ENCODE measurements around the gene CNTNAP5.

The CNTNAP5 gene

DNA sequence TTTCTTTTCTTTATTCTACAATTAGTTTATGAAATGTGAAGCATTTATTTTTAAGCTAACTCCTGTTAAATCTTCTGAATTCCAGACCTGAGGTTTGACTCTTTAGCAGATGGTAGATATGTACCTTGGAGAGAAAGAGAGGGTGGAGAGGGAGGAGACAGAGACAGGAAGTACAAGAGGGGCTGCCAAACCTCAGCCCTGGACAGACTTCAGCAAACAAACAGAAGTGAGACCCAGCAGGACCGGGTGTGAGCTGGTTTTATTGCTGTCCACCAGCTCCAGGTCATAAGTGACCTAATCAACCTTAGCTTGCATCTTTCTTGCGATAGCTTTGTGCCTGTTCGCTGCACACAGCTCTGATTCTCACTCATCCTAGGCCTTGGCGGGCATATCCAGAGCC lies 168.6 kb downstream of the CNTNAP5 start:
- Histone ChIP-seq H2BK12ac (ENCODE audit: low read length in 2 of 2) (no peak overlapping the region), H3K79me1 (replicated peaks; ENCODE audit: low read length, poor library complexity, severe bottlenecking) (no peaks in the 10 kb centered on the region), H3K27ac (ENCODE audit: low read length, poor library complexity, severe bottlenecking) (no peak overlapping the region), H3K27me3 (ENCODE audit: control insufficient read depth in 1 of 2, insufficient read depth in 1 of 2, low read length in 2 of 2) (no peaks in the 10 kb centered on the region), H3K4ac (ENCODE audit: low read depth in 1 of 2, low read length in 2 of 2) (no peak overlapping the region), H2AFZ (ENCODE audit: low read depth, low read length) (no peak overlapping the region), H2BK15ac (ENCODE audit: low read depth, poor library complexity, severe bottlenecking) (no peak overlapping the region), H2BK5ac (ENCODE audit: low read depth, low read length, poor library complexity, severe bottlenecking) (no peak overlapping the region), H3K18ac (ENCODE audit: low read depth in 1 of 2, low read length in 2 of 2) (no peak overlapping the region), H4K8ac (ENCODE audit: low read length) (no peak overlapping the region), H3K36me3 (ENCODE audit: control insufficient read depth in 1 of 2, insufficient read depth in 2 of 2, low read depth in 1 of 2, low read length in 2 of 2) (no peaks in the 10 kb centered on the region), H3K9me3 (ENCODE audit: control insufficient read depth, low read length) (no peaks in the 10 kb centered on the region), H3K4me2 (ENCODE audit: low read length, poor library complexity, severe bottlenecking) (no peak overlapping the region), H2BK120ac (ENCODE audit: low read depth, low read length) (no peak overlapping the region), H2AK5ac (ENCODE audit: low read length, severe bottlenecking) (no peak overlapping the region), H3K4me3 (ENCODE audit: insufficient read depth in 1 of 2, low read depth in 1 of 2, low read length in 2 of 2) (no peak overlapping the region), H3K4me1 (ENCODE audit: control insufficient read depth, insufficient read depth, low read depth, low read length) (no peaks in the 10 kb centered on the region), H3K14ac (ENCODE audit: low read length in 2 of 2) (no peak overlapping the region), H4K91ac (ENCODE audit: low read length) (no peak overlapping the region), H3K23ac (ENCODE audit: low read length in 2 of 2) (no peak overlapping the region), H3K9ac (ENCODE audit: low read length) (no peak overlapping the region)
- 51% methylated on average over 4 of the region's 4 CpGs for WGBS
- DNase-seq: no peak

GRCh38 chr2:124201713-124202112 lies 176.6 kb downstream of the CNTNAP5 start:
- no peak overlapping the region for H3K4me3 ChIP-seq (ENCODE audit: insufficient read depth in 1 of 2, low read depth in 1 of 2, low read length in 2 of 2)
- no peak overlapping the region for H2BK15ac ChIP-seq (ENCODE audit: low read depth, poor library complexity, severe bottlenecking)
- H3K9me3 ChIP-seq (ENCODE audit: control insufficient read depth, low read length): peaks cover 4% of the 10 kb centered on the region
- H2BK120ac ChIP-seq (ENCODE audit: low read depth, low read length): no peak overlapping the region
- no peak overlapping the region for H3K27ac ChIP-seq (ENCODE audit: low read length, poor library complexity, severe bottlenecking)
- no peak overlapping the region for H3K4ac ChIP-seq (ENCODE audit: low read depth in 1 of 2, low read length in 2 of 2)
- no peak overlapping the region for H2AK5ac ChIP-seq (ENCODE audit: low read length, severe bottlenecking)
- no peak overlapping the region for H3K23ac ChIP-seq (ENCODE audit: low read length in 2 of 2)
- WGBS: no CpG with 5 or more reads among the region's 2 CpGs
- no peak overlapping the region for H3K9ac ChIP-seq (ENCODE audit: low read length)
- no peak overlapping the region for H2AFZ ChIP-seq (ENCODE audit: low read depth, low read length)
- H3K4me2 ChIP-seq (ENCODE audit: low read length, poor library complexity, severe bottlenecking): no peak overlapping the region
- H4K8ac ChIP-seq (ENCODE audit: low read length): no peak overlapping the region
- no peaks in the 10 kb centered on the region for H3K36me3 ChIP-seq (ENCODE audit: control insufficient read depth in 1 of 2, insufficient read depth in 2 of 2, low read depth in 1 of 2, low read length in 2 of 2)
- no peaks in the 10 kb centered on the region for H3K27me3 ChIP-seq (ENCODE audit: control insufficient read depth in 1 of 2, insufficient read depth in 1 of 2, low read length in 2 of 2)
- H2BK12ac ChIP-seq (ENCODE audit: low read length in 2 of 2): no peak overlapping the region
- no peak overlapping the region for H4K91ac ChIP-seq (ENCODE audit: low read length)
- H2BK5ac ChIP-seq (ENCODE audit: low read depth, low read length, poor library complexity, severe bottlenecking): no peak overlapping the region
- H3K14ac ChIP-seq (ENCODE audit: low read length in 2 of 2): no peak overlapping the region
- no peak overlapping the region for H3K18ac ChIP-seq (ENCODE audit: low read depth in 1 of 2, low read length in 2 of 2)
- no peaks in the 10 kb centered on the region for H3K4me1 ChIP-seq (ENCODE audit: control insufficient read depth, insufficient read depth, low read depth, low read length)
- H3K79me1 ChIP-seq (replicated peaks; ENCODE audit: low read length, poor library complexity, severe bottlenecking): no peaks in the 10 kb centered on the region
- no peak for DNase-seq

DNA sequence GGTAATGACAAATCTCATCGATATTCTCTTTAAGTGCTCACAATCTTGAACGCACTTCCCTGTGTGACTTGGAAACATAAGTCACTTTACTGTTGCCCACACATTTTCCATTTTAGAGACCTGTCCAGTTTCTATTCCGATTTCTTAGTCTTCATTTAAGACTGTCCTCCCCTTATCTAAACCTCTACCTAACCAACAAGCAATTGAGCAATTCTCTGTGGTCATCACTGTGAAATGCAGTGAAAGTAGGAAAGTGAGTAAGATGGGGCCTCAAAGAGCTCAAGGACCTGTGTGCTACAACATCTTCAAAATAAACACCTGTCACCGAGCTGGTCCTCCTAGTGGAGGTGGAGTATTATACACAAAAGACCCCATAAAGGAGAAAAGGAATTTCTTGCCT lies 184.4 kb downstream of the CNTNAP5 start:
- 91% methylated on average over 3 of the region's 4 CpGs for WGBS
- no peak for DNase-seq

GRCh38 chr2:124211461-124211860 lies 186.4 kb downstream of the CNTNAP5 start:
- Histone ChIP-seq H2BK5ac (ENCODE audit: low read depth, low read length, poor library complexity, severe bottlenecking) (no peak overlapping the region), H2BK15ac (ENCODE audit: low read depth, poor library complexity, severe bottlenecking) (no peak overlapping the region), H3K4me2 (ENCODE audit: low read length, poor library complexity, severe bottlenecking) (no peak overlapping the region), H3K9ac (ENCODE audit: low read length) (no peak overlapping the region), H4K91ac (ENCODE audit: low read length) (no peak overlapping the region), H3K14ac (ENCODE audit: low read length in 2 of 2) (no peak overlapping the region), H3K4me3 (ENCODE audit: insufficient read depth in 1 of 2, low read depth in 1 of 2, low read length in 2 of 2) (no peak overlapping the region), H3K4ac (ENCODE audit: low read depth in 1 of 2, low read length in 2 of 2) (no peak overlapping the region), H3K79me1 (replicated peaks; ENCODE audit: low read length, poor library complexity, severe bottlenecking) (no peaks in the 10 kb centered on the region), H2BK12ac (ENCODE audit: low read length in 2 of 2) (no peak overlapping the region), H3K4me1 (ENCODE audit: control insufficient read depth, insufficient read depth, low read depth, low read length) (no peaks in the 10 kb centered on the region), H3K27ac (ENCODE audit: low read length, poor library complexity, severe bottlenecking) (no peak overlapping the region), H3K36me3 (ENCODE audit: control insufficient read depth in 1 of 2, insufficient read depth in 2 of 2, low read depth in 1 of 2, low read length in 2 of 2) (no peaks in the 10 kb centered on the region), H4K8ac (ENCODE audit: low read length) (no peak overlapping the region), H3K18ac (ENCODE audit: low read depth in 1 of 2, low read length in 2 of 2) (no peak overlapping the region), H2AFZ (ENCODE audit: low read depth, low read length) (no peak overlapping the region), H2BK120ac (ENCODE audit: low read depth, low read length) (no peak overlapping the region), H3K27me3 (ENCODE audit: control insufficient read depth in 1 of 2, insufficient read depth in 1 of 2, low read length in 2 of 2) (no peaks in the 10 kb centered on the region), H3K9me3 (ENCODE audit: control insufficient read depth, low read length) (no peaks in the 10 kb centered on the region), H2AK5ac (ENCODE audit: low read length, severe bottlenecking) (no peak overlapping the region), H3K23ac (ENCODE audit: low read length in 2 of 2) (no peak overlapping the region)
- DNase-seq: no peak
- 69% methylated on average over 2 of the region's 2 CpGs for WGBS

More for the DNA sequence above, 184.4 kb downstream of the CNTNAP5 start:
- Histone ChIP-seq H3K14ac (ENCODE audit: low read length in 2 of 2) (no peak overlapping the region), H3K79me1 (replicated peaks; ENCODE audit: low read length, poor library complexity, severe bottlenecking) (no peaks in the 10 kb centered on the region), H2AFZ (ENCODE audit: low read depth, low read length) (no peak overlapping the region), H3K27me3 (ENCODE audit: control insufficient read depth in 1 of 2, insufficient read depth in 1 of 2, low read length in 2 of 2) (no peaks in the 10 kb centered on the region), H4K8ac (ENCODE audit: low read length) (no peak overlapping the region), H2BK5ac (ENCODE audit: low read depth, low read length, poor library complexity, severe bottlenecking) (no peak overlapping the region), H3K9ac (ENCODE audit: low read length) (no peak overlapping the region), H2BK120ac (ENCODE audit: low read depth, low read length) (no peak overlapping the region), H3K4ac (ENCODE audit: low read depth in 1 of 2, low read length in 2 of 2) (no peak overlapping the region), H3K36me3 (ENCODE audit: control insufficient read depth in 1 of 2, insufficient read depth in 2 of 2, low read depth in 1 of 2, low read length in 2 of 2) (no peaks in the 10 kb centered on the region), H2BK15ac (ENCODE audit: low read depth, poor library complexity, severe bottlenecking) (no peak overlapping the region), H3K9me3 (ENCODE audit: control insufficient read depth, low read length) (peaks cover 4% of the 10 kb centered on the region), H3K27ac (ENCODE audit: low read length, poor library complexity, severe bottlenecking) (no peak overlapping the region), H3K4me2 (ENCODE audit: low read length, poor library complexity, severe bottlenecking) (no peak overlapping the region), H4K91ac (ENCODE audit: low read length) (no peak overlapping the region), H3K4me1 (ENCODE audit: control insufficient read depth, insufficient read depth, low read depth, low read length) (no peaks in the 10 kb centered on the region), H3K23ac (ENCODE audit: low read length in 2 of 2) (no peak overlapping the region), H3K4me3 (ENCODE audit: insufficient read depth in 1 of 2, low read depth in 1 of 2, low read length in 2 of 2) (no peak overlapping the region), H2BK12ac (ENCODE audit: low read length in 2 of 2) (no peak overlapping the region), H2AK5ac (ENCODE audit: low read length, severe bottlenecking) (no peak overlapping the region), H3K18ac (ENCODE audit: low read depth in 1 of 2, low read length in 2 of 2) (no peak overlapping the region)
